GM19043 (cell line): Measurements from ENCODE around the gene ZNF148.

Experiments used
- ATAC-seq: cut with Tn5 transposase; IDR thresholded peaks from one replicate; pipeline ENCODE4 v1.9.1; 2021; ENCODE audit warnings: low read depth; ENCODE audit not compliant: unreplicated experiment

Gene ZNF148

DNA sequence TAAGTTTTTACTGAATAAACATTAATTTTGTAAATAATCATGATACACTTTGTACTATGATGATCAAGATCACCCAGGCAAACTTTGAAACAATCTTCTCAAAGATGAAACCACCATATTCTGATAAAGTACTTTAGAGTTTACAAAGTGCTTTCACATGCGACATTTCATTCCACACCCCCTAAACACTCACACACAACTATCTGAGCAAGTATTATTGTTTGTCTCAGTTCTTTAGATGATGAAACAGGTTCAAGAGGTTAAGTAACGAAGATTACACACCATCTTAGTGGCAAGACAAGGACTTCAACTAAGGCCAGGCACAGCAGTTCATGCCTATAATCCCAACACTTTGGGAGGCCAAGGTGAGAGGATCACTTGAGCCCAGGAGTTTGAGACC lies 37.6 kb downstream of the ZNF148 start:
- no peak for ATAC-seq

DNA sequence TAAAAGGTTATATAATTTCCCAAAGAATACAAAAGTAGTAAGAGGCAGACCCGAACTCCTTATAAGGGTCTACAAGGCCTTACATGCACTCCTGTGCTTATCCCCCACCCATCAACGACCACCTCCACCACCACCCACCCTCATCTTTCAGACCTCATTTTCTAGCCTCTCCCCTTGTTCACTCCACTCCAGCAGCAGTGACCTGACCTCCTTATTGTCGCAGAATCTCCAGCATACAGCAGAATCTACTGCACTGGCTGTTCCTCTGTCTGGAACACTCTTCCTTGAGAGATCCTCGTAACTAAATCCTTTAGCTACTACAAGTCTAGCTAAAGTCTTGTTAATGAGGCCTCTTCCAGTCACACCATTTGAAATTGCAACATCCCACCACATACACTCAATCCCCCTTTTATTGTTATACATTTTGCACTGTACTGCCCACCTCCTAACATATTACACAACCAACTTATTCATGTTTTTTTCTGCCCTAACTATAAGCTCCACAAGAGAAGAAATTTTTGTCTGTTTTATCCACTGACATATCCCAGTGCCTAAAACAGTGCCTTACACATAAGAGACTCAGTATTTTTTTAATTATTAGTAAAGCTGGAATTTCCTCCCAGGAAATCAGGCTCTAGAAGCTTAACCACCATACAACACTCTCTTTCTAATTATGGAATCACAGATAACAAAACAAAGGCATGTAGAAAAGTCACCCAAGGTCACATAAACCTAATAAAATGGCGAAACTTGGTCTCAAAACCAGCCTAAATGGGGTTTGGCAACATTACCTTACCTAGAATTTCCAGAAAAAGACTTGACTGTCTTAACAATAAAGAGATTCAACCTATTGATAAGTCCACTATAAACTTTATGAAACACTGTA lies 40.2 kb downstream of the ZNF148 start:
- no peak for ATAC-seq

DNA sequence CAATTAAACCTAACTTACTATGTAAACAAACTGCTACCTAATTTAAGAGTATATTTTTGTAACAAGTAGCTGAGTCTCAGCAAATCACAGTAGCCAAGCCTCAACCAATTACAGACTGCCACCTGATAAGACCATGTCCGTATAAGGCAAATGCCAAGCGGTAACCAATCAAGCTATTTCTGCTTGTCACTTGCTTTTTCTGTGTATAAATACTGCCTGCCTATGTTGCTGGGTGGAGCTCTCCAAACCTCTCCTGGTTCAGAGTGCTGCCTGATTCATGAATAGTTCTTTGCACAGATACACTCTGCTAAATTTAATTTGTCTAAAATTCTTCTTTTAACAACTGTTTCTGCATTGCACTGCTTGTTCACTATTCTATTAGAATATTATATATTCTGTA lies 42.6 kb downstream of the ZNF148 start:
- ATAC-seq = no peak

DNA sequence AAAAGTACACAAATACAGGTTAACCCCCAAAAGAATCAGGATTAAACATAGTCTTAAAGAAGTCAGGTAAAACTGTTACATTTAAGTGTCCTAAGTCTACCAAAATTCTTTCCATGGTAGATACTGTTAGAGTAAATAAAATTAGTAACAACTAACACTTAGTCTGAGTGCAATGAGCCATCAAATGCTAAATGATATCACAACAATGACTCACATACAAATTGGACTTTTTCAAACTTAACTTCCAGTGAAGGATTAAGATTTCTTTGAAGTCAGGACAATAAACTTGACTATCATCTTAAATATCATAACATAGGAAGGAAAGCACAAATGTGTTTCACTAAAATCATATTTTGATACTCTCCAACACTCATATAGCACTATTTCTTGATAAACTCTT lies 43.9 kb downstream of the ZNF148 start:
- ATAC-seq = no peak

DNA sequence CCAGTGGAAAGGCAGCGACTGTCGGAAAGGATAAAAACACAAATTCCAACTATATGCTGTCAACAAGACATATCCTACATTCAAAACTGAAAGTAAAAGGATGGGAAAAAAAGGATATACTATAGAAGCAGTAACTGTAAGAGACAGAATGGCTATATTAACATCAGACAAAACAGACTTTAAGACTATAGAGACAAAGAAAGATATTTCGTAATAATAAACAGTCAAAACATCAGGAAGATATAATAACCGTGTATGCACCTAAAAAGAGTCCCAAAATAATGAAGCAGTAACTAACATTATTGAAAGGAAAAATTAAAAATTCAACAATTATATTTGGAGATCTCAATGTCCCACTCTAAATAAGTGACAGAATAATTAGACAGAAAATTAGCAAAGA lies 48.2 kb downstream of the ZNF148 start:
- ATAC-seq = no peak

DNA sequence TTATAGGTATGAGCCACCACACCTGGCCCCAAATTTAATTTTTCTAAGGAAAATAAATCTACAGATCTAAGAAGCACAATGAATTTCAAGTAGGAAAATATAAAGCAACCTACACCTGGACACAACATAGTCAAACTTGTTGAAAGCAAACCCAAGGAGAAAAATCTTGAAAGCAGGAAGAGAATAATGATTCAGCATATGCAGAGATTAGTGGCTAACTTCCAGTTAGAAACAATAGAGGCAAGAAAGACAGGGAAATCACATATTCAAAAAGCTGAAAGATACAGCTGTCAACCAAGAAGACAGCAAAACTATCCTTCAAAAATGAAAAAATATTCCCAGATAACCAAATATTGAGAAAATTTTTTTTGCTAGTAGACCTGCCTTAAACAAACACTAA lies 49.4 kb downstream of the ZNF148 start:
- ATAC-seq = no peak

DNA sequence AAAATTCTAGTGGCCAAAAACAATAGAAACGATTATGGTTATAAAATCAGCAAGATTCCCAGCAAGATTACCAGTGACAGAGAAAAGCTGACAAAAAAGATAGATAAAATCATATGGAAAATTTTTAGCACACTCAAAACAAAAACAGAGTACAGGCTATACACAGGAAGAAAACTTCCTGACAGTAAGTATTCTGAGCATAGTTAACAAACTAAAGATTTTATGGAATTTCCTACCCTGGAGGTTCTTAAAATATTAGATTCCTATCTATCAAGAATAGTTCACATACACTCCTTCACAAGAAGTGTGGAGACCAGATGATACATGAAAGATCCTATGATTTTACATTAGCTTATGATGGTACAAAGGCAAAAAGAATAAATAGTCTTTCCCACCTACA lies 50.8 kb downstream of the ZNF148 start:
- no peak for ATAC-seq

DNA sequence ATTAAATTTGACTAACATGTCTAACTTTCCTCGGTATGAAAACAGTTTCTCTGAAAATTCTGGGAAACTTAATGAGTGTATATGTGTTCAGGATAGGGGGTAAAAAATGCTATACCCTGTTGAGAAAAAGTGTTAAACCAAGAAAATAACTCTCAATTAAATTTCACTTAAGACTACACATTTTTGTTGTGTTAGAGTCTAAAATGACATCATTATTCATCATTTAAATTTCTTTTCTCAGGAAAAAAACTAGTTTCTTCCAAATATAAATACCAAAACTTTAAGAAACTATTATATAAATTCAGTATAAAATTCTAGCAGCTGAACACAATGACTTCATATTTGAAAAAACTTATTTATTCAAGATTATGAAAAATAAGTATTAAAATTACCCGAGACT lies 52.2 kb downstream of the ZNF148 start:
- no peak for ATAC-seq

DNA sequence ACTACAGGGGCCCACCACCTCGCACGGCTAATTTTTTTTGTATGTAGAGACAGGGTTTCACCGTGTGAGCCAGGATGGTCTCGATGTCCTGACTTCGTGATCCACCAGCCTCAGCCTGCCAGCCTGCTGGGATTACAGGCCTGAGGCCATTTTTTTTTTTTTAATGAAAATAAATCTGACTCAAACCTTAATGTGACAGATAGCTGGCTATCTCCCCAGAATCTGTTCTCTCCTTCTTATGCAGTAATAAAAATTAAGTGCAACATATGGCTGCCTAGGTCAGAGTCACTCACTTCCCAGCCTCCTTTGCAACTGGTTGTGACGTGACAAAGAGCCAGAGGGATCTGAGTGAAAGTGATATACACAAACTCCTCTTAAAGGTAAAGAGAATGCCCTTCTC lies 53.0 kb downstream of the ZNF148 start:
- no peak for ATAC-seq

DNA sequence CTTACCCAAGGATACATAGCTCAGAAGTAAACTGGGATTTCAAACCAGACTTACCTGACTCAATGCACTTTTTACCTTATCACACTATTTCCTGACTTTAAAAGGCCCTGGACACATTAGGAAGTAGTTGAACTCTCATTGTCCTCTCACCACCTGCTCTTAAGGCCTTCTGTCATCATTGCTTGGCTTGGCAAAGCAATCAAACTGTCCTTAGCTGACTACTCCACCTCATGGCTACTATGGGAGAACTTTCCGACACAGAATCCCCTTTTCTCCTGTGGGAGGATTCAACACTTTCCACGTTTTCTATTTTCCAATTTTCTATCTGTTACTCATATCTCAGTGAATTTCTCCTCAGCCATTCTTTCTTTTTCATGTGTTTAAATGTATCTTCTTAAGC lies 55.4 kb downstream of the ZNF148 start:
- ATAC-seq = no peak

DNA sequence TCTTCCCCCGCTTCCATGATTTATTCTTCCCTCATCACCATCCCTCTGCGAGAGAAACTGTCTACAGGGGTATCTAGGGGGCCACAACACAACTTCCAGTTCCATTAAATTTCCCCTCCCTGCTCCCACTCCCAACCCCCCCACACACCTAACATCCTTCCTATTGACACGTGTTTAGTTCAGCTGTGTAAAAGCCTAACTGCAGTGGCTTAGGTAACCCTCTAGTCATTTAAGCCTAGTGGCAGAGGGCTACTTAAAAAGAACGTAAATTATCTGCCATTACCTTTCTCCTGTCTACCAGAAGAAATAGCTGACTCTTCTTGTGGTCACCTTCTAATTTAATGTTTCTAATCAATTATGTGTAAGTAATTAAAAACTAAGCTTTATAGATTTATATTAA lies 56.3 kb downstream of the ZNF148 start:
- no peak for ATAC-seq

DNA sequence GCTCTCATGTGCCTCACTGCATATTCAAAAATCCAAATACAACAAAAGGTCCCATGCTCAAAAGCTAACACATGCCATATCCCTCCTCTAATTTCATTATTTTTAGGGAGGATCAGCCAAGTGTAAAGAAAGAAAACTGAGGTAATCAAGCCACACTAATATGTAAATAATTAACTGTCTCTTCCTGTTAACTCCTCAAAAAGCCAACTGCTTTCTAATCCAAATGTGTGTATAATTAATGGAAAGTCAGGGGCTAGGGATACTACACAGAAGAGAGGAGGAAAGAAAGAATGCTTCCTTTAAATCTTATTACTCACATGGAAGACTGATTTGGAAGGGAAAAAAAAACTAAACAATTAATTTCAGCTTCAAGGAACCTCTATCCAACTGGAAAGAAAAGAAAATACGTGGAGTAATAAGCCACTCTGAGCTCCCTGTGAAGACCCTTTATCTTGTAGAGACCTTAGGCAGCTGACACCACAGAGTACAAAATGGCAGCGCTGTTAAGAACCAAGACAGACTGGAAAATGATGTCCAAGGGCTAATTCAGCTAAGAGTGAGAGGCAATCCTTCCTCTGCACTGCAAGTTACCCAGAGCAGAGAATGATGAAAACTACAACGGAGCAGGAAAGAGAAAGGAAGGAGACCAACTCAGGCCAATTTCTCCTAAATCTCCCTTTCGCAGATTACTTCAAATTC lies 56.8 kb downstream of the ZNF148 start:
- no peak for ATAC-seq

DNA sequence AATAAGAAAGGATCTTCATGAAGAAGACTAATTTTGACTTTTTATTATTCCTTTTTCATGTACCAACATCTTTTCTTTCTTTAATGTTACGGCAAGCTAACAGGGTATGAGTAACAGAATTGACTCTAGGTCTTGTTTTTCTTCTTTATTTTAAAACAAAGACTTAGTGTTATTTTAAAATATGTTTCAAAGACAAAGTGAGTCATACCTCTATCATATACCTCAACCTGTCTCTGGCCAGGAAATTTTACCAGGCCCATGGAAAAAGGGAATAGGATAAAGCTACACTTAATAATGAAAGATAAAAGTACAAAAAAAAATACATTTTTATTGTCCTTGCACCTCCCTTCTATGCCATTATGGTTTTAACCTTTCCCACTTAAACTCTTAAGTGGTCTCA lies 57.4 kb downstream of the ZNF148 start:
- no peak for ATAC-seq

DNA sequence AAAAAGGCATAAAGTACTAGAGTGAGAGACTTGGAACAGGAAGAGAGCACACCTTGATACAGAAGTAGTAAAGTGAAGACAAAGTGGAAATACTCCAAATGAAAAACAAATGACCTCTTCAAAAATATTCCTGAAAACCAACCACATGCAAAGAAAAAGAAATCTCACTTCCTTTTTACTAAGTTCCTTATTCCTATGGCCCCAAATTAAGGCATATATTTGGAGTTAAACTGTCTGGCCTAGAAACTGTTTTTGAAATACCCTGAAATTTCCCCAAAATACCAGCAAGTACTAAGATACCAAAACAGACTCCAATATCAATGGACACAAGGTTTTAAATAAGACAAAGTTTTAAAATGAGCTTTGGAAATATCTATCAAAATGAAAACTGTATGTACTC lies 58.2 kb downstream of the ZNF148 start:
- no peak for ATAC-seq

DNA sequence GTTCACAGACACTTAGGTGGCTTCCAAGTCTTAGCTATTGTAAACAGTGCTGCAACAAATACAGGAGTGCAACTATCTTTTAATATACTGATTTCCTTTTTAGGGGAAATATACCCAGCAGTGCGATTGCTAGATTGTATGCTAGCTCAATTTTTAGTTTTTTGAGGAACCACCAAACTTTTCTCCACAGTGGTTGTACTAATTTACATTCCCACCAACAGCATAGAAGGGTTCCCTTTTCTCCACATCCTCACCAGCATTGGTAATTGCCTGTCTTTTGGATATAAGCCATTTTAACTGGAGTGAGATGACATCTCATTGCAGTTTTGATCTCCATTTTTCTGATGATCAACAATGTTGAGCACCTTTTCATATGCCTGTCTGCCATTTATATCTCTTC lies 58.9 kb downstream of the ZNF148 start:
- no peak for ATAC-seq

DNA sequence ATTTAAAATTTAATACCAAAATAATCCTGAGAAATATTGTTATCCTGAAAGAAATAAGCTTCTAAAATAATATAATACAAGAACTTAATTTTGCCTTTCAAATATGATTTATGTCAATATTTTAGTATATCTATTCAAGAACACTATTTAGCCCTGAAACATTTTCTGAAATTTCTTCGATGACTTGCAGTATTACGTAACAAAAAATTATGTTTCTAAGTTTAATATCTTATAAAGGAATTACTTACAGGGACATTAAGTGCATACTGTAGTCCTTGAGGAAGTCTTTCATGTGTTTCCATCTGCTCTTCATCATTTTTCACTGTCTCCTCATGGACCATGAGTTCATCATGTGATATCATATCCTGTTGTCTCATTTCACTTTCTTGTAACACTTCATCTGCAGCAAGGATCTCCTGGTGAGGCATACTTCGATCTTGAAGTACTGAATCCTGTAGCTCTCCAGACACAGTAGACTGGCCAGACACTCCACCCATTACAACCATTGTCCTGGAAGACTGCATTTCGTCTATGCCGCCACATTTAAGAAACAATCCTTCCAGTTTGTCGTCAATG lies 62.0 kb downstream of the ZNF148 start:
- ATAC-seq = no peak

DNA sequence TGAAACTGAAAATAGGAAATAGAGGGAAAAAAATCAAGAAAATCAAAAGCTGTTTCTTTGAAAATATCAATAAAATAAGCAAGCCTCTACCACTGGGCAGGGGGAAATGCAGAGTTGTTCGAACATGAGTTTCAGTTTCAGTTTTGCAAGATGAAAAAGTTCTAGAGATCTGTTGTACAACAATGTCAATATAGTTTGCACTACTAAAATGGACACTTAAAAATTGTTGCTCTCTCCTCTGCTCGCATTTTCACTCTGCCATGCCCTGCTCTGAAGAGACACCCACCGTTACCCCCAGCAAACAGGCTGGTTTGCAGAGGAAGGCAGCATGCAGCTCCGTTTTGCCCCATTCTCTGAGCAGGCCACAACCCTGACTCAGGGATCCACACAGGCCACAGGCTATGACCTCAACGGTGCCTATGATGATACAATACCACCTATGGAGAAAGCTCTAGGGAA lies 64.5 kb downstream of the ZNF148 start:
- no peak for ATAC-seq

DNA sequence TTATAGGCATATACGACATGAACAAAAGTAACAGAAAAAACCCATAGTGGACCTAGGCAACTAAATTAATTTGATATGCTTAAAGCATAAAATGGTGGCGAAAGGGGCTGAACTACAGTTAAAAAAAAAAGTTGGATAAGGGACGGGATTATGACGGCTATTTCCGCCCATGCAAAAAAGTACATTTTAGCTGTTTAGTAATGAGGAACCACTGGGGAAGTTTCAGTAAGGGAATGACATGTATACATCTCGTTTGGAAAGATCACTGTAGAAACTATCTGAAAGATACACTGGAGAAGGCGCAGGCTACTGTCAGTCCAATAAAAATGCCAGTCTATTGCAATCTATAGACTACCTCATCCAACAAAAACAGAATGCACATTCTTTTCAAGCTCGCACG lies 65.6 kb downstream of the ZNF148 start:
- no peak for ATAC-seq

DNA sequence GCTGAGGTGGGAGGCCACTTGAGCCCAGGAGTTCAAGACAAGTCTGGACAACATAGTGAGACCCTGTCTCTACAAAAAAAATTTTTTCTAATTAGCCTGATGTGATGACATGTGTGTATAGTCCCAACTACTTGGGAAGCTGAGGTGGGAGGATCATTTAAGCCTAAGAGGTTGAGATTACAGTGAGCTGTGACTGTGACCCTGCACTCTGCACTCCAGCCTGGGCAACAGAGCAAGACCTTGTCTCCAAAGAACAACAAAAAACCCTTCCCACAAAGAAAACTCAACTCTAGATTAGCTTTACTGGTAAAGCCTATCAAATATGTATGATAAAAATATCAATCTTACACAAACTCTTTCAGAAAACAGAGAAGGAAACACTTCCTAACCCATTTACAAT lies 68.5 kb downstream of the ZNF148 start:
- no peak for ATAC-seq

DNA sequence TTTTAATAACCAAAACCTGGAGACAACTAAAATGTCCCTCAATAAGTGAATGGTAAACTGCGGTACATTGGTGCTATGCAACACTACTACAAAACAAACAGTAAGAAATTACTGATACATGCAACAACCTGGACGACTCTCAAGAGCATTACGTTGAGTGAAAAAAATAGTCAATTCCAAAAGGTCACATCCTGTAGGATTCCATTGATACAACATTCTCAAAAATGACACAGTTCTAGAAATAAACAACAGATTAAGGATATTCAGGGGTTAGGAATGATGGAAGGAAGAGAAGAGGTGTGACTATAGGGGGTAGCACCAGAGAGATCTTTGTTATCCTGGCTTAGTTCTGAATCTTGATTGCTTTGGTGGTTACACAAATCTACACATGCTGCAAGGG lies 72.2 kb downstream of the ZNF148 start:
- ATAC-seq = no peak

DNA sequence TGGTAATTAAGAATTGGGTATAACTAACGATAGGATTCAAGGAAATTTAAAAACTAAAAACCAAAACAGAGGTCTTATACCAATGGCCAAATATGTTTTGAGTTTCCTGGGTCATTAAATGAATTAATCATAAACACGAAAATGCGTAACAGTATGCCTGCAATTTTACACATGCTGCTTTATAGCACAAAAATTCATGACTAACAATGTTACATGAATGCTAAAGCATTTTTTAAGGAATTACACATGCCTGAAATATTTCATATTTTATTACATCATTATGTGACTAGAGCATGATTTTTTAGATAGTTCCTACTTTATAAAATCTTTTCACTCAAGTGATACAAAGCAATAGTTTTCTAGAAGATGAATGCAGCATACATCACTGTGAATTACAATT lies 74.7 kb downstream of the ZNF148 start:
- no peak for ATAC-seq

DNA sequence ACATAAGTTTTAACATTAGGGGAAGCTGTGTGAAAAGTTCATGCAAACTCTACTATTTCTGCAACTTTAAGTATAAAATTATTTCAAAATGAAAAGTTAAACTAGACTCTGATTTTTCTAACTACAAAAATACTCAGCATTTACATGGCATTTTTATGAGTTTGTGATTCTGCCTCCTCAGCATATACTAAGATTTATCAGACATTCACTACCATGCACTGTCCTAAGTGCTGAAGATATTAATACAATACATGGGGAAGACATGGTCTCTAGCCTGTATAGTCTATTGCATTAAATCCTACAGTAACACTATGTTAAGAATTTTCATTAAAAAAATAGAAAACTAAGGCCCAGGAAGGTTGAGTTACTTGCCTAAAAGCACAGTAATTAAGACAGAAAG lies 80.7 kb downstream of the ZNF148 start:
- ATAC-seq = no peak
